B cell (primary cell): ENCODE measurements around the gene FILIP1. TPM values are rescaled to one million over a fixed set of nuclear protein-coding genes. Genes with fewer than 3 reads are reported as not detected.

ENCODE experiments used
- ATAC-seq: fragments of 200-7000 bp; cut with Tn5 transposase; one replicate; pipeline ENCODE4 v1.10.0; 2021; ENCODE audit warnings: low read depth, mild to moderate bottlenecking, moderate number of reproducible peaks, moderate library complexity
- CTCF ChIA-PET: fragments of 350-600 bp; sonication (Branson Sonifier 250); formaldehyde crosslinking; loops from one replicate; lab custom pipeline; 2021; ENCODE audit warnings: antibody characterized with exemption, inconsistent platforms; lab: Charles Lee
- POLR2A ChIA-PET: fragments of 350-600 bp; sonication (Branson Sonifier 250); formaldehyde crosslinking; loops from one replicate; lab custom pipeline; 2021; ENCODE audit warnings: antibody characterized with exemption; lab: Charles Lee
- DNase-seq: peaks from one replicate; pipeline ENCODE4 v3.0.0; 2013
- H2AFZ ChIP-seq: 2 replicates; pipeline ENCODE4 v1.6.1; 2012; ENCODE audit warnings: mild to moderate bottlenecking, low read depth, low read length; ENCODE audit not compliant: insufficient read depth, poor library complexity, severe bottlenecking
- H3K27ac ChIP-seq, 2 donors: 1 replicate in 1 of 2; 2 replicates in 1 of 2; pipeline ENCODE4 v1.5.1; 2012 to 2013; ENCODE audit warnings: low read length in 2 of 2, mild to moderate bottlenecking in 2 of 2, moderate library complexity in 1 of 2
- H3K27me3 ChIP-seq, 4 experiments: fragments of 200-600 bp in 1 of 4; sonication (generic) in 1 of 4; replicated peaks in 1 of 4; 1 replicate in 2 of 4; 2 replicates in 2 of 4; pipeline versions ENCODE4 v1.6.1 to v1.7.0; 2013 to 2016; ENCODE audit warnings: low read length in 3 of 4, mild to moderate bottlenecking in 2 of 4, mixed read lengths in 1 of 4, moderate library complexity in 1 of 4; ENCODE audit not compliant: insufficient read depth in 4 of 4, control insufficient read depth in 3 of 4; ENCODE audit errors: control extremely low read depth in 1 of 4
- H3K36me3 ChIP-seq, 2 experiments: replicated peaks in 1 of 2; 1 replicate in 1 of 2; 2 replicates in 1 of 2; pipeline versions ENCODE4 v1.6.1 to v1.7.1; 2013; ENCODE audit warnings: low read length in 1 of 2; ENCODE audit not compliant: insufficient read depth in 2 of 2, control insufficient read depth in 1 of 2; ENCODE audit errors: control extremely low read depth in 1 of 2, extremely low read depth in 1 of 2
- H3K4me1 ChIP-seq, 2 donors: fragments of 200-600 bp in 1 of 2; sonication (generic) in 1 of 2; 1 replicate in 1 of 2; 2 replicates in 1 of 2; pipeline versions ENCODE4 v1.5.1 to v1.6.1; 2013 to 2017; ENCODE audit warnings: low read length in 2 of 2; ENCODE audit not compliant: control insufficient read depth in 2 of 2, insufficient read depth in 2 of 2
- H3K4me2 ChIP-seq: replicated peaks from 2 replicates; pipeline ENCODE3; 2012; ENCODE audit warnings: mild to moderate bottlenecking, low read depth, low read length; ENCODE audit not compliant: poor library complexity, severe bottlenecking
- H3K4me3 ChIP-seq, 5 experiments: fragments of 200-600 bp in 1 of 5; sonication (generic) in 1 of 5; 1 replicate in 3 of 5; 2 replicates in 2 of 5; pipeline versions ENCODE4 v1.5.1 to v1.7.0; 2011 to 2016; ENCODE audit warnings: low read length in 4 of 5, mild to moderate bottlenecking in 4 of 5, low read depth in 2 of 5, control low read depth in 1 of 5, moderate library complexity in 1 of 5; ENCODE audit not compliant: insufficient read depth in 1 of 5; ENCODE audit errors: control extremely low read depth in 1 of 5, extremely low read depth in 1 of 5
- H3K79me2 ChIP-seq: fragments of 200-600 bp; sonication (generic); one replicate; pipeline ENCODE4 v1.6.0; 2016; ENCODE audit warnings: low read length; ENCODE audit not compliant: control insufficient read depth, insufficient read depth
- H3K9ac ChIP-seq: fragments of 200-600 bp; sonication (generic); 2 replicates; pipeline ENCODE4 v1.6.1; 2017; ENCODE audit warnings: mild to moderate bottlenecking, low read length, moderate library complexity
- H3K9me3 ChIP-seq, 3 donors: one replicate each; pipeline versions ENCODE4 v1.6.1 to v1.7.1; 2013; ENCODE audit warnings: low read length in 2 of 3; ENCODE audit not compliant: control insufficient read depth in 2 of 3, insufficient read depth in 1 of 3; ENCODE audit errors: control extremely low read depth in 1 of 3
- H4K20me1 ChIP-seq: 2 replicates; pipeline ENCODE4 v1.6.0; 2012; ENCODE audit warnings: mild to moderate bottlenecking, low read length; ENCODE audit not compliant: insufficient read depth, control insufficient read depth, poor library complexity, severe bottlenecking
- H3K27ac Mint-ChIP-seq: one replicate; pipeline ENCODE4 v1.8.0; 2021; ENCODE audit warnings: mixed read lengths
- H3K27me3 Mint-ChIP-seq: one replicate; pipeline ENCODE4 v1.8.0; 2021; ENCODE audit warnings: mixed read lengths
- H3K4me1 Mint-ChIP-seq: one replicate; pipeline ENCODE4 v1.8.0; 2021; ENCODE audit warnings: mixed read lengths
- H3K4me3 Mint-ChIP-seq: one replicate; pipeline ENCODE4 v1.8.0; 2021; ENCODE audit warnings: mixed read lengths
- H3K9me3 Mint-ChIP-seq: one replicate; pipeline ENCODE4 v1.8.0; 2022; ENCODE audit warnings: mixed read lengths; ENCODE audit not compliant: insufficient read depth
- CTCF ChIP-seq: fragments of 200-600 bp; IDR thresholded peaks from one replicate; pipeline ENCODE4 v1.8.0; 2022; ENCODE audit warnings: antibody characterized with exemption, mild to moderate bottlenecking
- EZH2 ChIP-seq: IDR thresholded peaks from 2 replicates; pipeline ENCODE4 v1.6.1; 2012; ENCODE audit warnings: borderline replicate concordance, low read depth, mild to moderate bottlenecking, moderate library complexity, low read length; ENCODE audit not compliant: insufficient read depth, poor library complexity, severe bottlenecking
- WGBS: methylation state at CpG from one replicate; pipeline ENCODE4 v1.1.5; 2013; ENCODE audit warnings: missing lambda C conversion rate; ENCODE audit not compliant: insufficient coverage; 5-methylcytosine and 5-hydroxymethylcytosine counted together
- intact Hi-C: fragments of 100-400 bp; cut with micrococcal nuclease; formaldehyde crosslinking; loops from one replicate; pipeline ENCODE4 v1.10.0; 2022
- polyA plus RNA-seq: library from polyadenylated mRNA; depleted of rRNA; stranded (reverse); fragments of >200 nt; gene quantifications from 2 replicates; pipeline ENCODE4 v1.2.3, GENCODE V29; 2012
- total RNA-seq, 2 donors: library from RNA; stranded (reverse); fragments of 120-200 nt in 1 of 2; gene quantifications; 1 replicate in 1 of 2; 2 replicates in 1 of 2; pipeline versions ENCODE4 v1.2.3 to v1.2.4, GENCODE V29; 2013 to 2022

Gene FILIP1
- total and polyA plus RNA-seq, 2 donors (not counting 1 experiment from before 2014, with no cell fraction given), result not detected

DNA sequence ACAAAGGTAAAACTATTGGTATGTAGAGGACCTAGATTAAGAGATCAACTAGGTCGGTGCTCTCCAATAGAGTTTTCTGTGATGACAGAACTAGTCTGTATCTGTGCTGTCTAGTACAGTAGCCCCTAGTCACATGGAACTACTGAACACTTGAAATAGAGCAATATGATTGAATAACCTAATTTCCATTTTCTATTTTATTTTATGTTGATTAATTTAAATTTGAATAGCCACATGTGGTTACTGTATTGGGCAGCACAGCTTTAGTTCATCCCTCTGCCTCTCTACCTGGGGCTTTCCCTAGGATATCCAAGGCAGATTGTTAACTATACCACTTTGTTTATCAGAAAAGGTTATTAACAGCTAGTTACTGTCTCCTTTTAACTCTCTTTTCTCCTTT, 27.0 kb downstream of the FILIP1 start:
- ChIA-PET CTCF (no interaction called here), POLR2A (no interaction called here)
- peaks cover 8% of the 10 kb centered on the region for H3K27me3 Mint-ChIP-seq
- no peaks in the 10 kb centered on the region for H3K9me3 Mint-ChIP-seq
- Histone ChIP-seq H3K9me3 (no peaks in the 10 kb centered on the region), H3K4me1 (no peaks in the 10 kb centered on the region), H3K27me3 (no peaks in the 10 kb centered on the region), H4K20me1 (no peaks in the 10 kb centered on the region), H3K4me3 (no peak overlapping the region), H3K4me2 (no peak overlapping the region), H3K79me2 (no peaks in the 10 kb centered on the region), H3K36me3 (no peaks in the 10 kb centered on the region), H3K9ac (no peak overlapping the region), H2AFZ (no peak overlapping the region), H3K27ac (no peak overlapping the region)
- WGBS, result no CpG with 5 or more reads among the region's 1 CpG
- no peaks in the 10 kb centered on the region for H3K4me1 Mint-ChIP-seq
- no peak overlapping the region for H3K27ac Mint-ChIP-seq
- TF ChIP-seq CTCF, result no peak
- TF ChIP-seq EZH2, result no peak
- DNase-seq (no peak), ATAC-seq (no peak)
- no peak overlapping the region for H3K4me3 Mint-ChIP-seq
- intact Hi-C loops, result no loop called here

GRCh38 chr6:75463908-75464307, 29.7 kb downstream of the FILIP1 start:
- Mint-ChIP-seq H3K27ac (no peak overlapping the region), H3K27me3 (peaks cover 4% of the 10 kb centered on the region), H3K4me1 (no peaks in the 10 kb centered on the region), H3K9me3 (no peaks in the 10 kb centered on the region), H3K4me3 (no peak overlapping the region)
- Histone ChIP-seq H3K27me3 (no peaks in the 10 kb centered on the region), H4K20me1 (no peaks in the 10 kb centered on the region), H3K9me3 (no peaks in the 10 kb centered on the region), H3K4me1 (no peaks in the 10 kb centered on the region), H3K4me3 (no peak overlapping the region), H3K27ac (no peak overlapping the region), H2AFZ (no peak overlapping the region), H3K9ac (no peak overlapping the region), H3K36me3 (no peaks in the 10 kb centered on the region), H3K79me2 (no peaks in the 10 kb centered on the region), H3K4me2 (no peak overlapping the region)
- DNase-seq (no peak), ATAC-seq (no peak)
- WGBS, result 83% methylated on average over 1 of the region's 1 CpG
- ChIA-PET POLR2A (no interaction called here), CTCF (no interaction called here)
- TF ChIP-seq CTCF (no peak), EZH2 (no peak)
- intact Hi-C loops, result no loop called here
